ENCODE data around the gene GTF2A2. TPM values are rescaled to one million over a fixed set of nuclear protein-coding genes. Genes with fewer than 3 reads are reported as not detected.
A peak's percentile ranks its signal among the peaks of the same experiment; 100 is the strongest.

The GTF2A2 gene
- total RNA-seq, 3 donors from 2014 or later: 87.8 to 145 (median 99.6) TPM

- peak; percentile 57 for ATAC-seq
- H3K36me3 ChIP-seq (ENCODE audit: low read depth): no peaks in the 10 kb centered on the region
- DNase-seq: no peak
- peaks cover 31% of the 10 kb centered on the region for H3K4me1 ChIP-seq (ENCODE audit: low read depth)
- H3K4me3 ChIP-seq: peak overlapping the region; percentile 86
- intact Hi-C loops (cut with DNase I, micrococcal nuclease): no loop called here
- no peaks in the 10 kb centered on the region for H3K9me3 ChIP-seq
- no peak for TF ChIP-seq CTCF (IDR thresholded peaks at IDR 0.05)
Measured at GRCh38 chr15:59688423-59688781, 31.1 kb upstream of the GTF2A2 start.

- Histone ChIP-seq H3K4me1 (ENCODE audit: low read depth) (peaks cover 31% of the 10 kb centered on the region), H3K36me3 (ENCODE audit: low read depth) (no peaks in the 10 kb centered on the region), H3K4me3 (peak overlapping the region; percentile 86), H3K9me3 (no peaks in the 10 kb centered on the region)
- peak in 1 of 3 donors; percentile 29 for DNase-seq
- no peak for ATAC-seq
- intact Hi-C loops (cut with DNase I, micrococcal nuclease): no loop called here
- TF ChIP-seq CTCF (IDR thresholded peaks at IDR 0.05): no peak
Measured at GRCh38 chr15:59687836-59688235, 30.5 kb upstream of the GTF2A2 start.

GRCh38 chr15:59686389-59686788, 29.1 kb upstream of the GTF2A2 start:
- DNase-seq: peak in 1 of 3 donors; percentile 26
- ATAC-seq: no peak
- Histone ChIP-seq H3K4me3 (no peak overlapping the region), H3K4me1 (ENCODE audit: low read depth) (peaks cover 31% of the 10 kb centered on the region), H3K9me3 (no peaks in the 10 kb centered on the region), H3K36me3 (ENCODE audit: low read depth) (no peaks in the 10 kb centered on the region)
- TF ChIP-seq CTCF (IDR thresholded peaks at IDR 0.05): no peak
- intact Hi-C loops (cut with DNase I, micrococcal nuclease): no loop called here

GRCh38 chr15:59685737-59686297, 28.5 kb upstream of the GTF2A2 start:
- TF ChIP-seq CTCF (IDR thresholded peaks at IDR 0.05): no peak
- Histone ChIP-seq H3K9me3 (no peaks in the 10 kb centered on the region), H3K4me1 (ENCODE audit: low read depth) (peaks cover 31% of the 10 kb centered on the region), H3K36me3 (ENCODE audit: low read depth) (no peaks in the 10 kb centered on the region), H3K4me3 (no peak overlapping the region)
- ATAC-seq (no peak), DNase-seq (no peak)
- intact Hi-C loops (cut with DNase I, micrococcal nuclease): no loop called here

GRCh38 chr15:59680870-59681269, 23.6 kb upstream of the GTF2A2 start:
- H3K36me3 ChIP-seq (ENCODE audit: low read depth): peaks cover 15% of the 10 kb centered on the region
- no peak overlapping the region for H3K4me3 ChIP-seq
- DNase-seq: no peak
- H3K4me1 ChIP-seq (ENCODE audit: low read depth): peaks cover 2% of the 10 kb centered on the region
- no peak for ATAC-seq
- intact Hi-C loops (cut with DNase I, micrococcal nuclease): no loop called here
- no peaks in the 10 kb centered on the region for H3K9me3 ChIP-seq
- TF ChIP-seq CTCF (IDR thresholded peaks at IDR 0.05): no peak

- Histone ChIP-seq H3K4me1 (ENCODE audit: low read depth) (no peaks in the 10 kb centered on the region), H3K9me3 (no peaks in the 10 kb centered on the region), H3K36me3 (ENCODE audit: low read depth) (peaks cover 17% of the 10 kb centered on the region), H3K4me3 (no peak overlapping the region)
- intact Hi-C loops (cut with DNase I, micrococcal nuclease): no loop called here
- ATAC-seq (no peak), DNase-seq (no peak)
- TF ChIP-seq CTCF (IDR thresholded peaks at IDR 0.05): no peak
Measured at GRCh38 chr15:59680346-59680745, 23.0 kb upstream of the GTF2A2 start.

Measured in mucosa of descending colon (tissue), 3 donors.